Glutamatergic neuron (in vitro differentiated cells): Measurements from ENCODE around the gene TENT4A. TPM values are rescaled to one million over a fixed set of nuclear protein-coding genes. Genes with fewer than 3 reads are reported as not detected.

Experiments
- DNase-seq: peaks from one replicate; pipeline ENCODE4 v3.0.0; 2022
- H3K27ac Mint-ChIP-seq: one replicate; pipeline ENCODE4 v1.8.0; 2020; ENCODE audit warnings: mild to moderate bottlenecking, mixed read lengths, inconsistent platforms; ENCODE audit not compliant: unreplicated experiment
- H3K27me3 Mint-ChIP-seq: one replicate; pipeline ENCODE4 v1.8.0; 2020; ENCODE audit warnings: mild to moderate bottlenecking, moderate library complexity, mixed read lengths, inconsistent platforms; ENCODE audit not compliant: unreplicated experiment
- H3K36me3 Mint-ChIP-seq: one replicate; pipeline ENCODE4 v1.8.0; 2020; ENCODE audit warnings: mild to moderate bottlenecking, mixed read lengths, inconsistent platforms; ENCODE audit not compliant: unreplicated experiment
- H3K4me1 Mint-ChIP-seq: one replicate; pipeline ENCODE4 v1.8.0; 2020; ENCODE audit warnings: mild to moderate bottlenecking, low read depth, mixed read lengths, inconsistent platforms; ENCODE audit not compliant: unreplicated experiment
- H3K4me3 Mint-ChIP-seq: one replicate; pipeline ENCODE4 v1.8.0; 2020; ENCODE audit warnings: mild to moderate bottlenecking, mixed read lengths, inconsistent platforms; ENCODE audit not compliant: unreplicated experiment
- H3K9me3 Mint-ChIP-seq: one replicate; pipeline ENCODE4 v1.8.0; 2020; ENCODE audit warnings: mild to moderate bottlenecking, moderate library complexity, mixed read lengths, inconsistent platforms; ENCODE audit not compliant: unreplicated experiment
- total RNA-seq: library from RNA; stranded (reverse); fragmentation: NEBNext Ultra II Directional; extraction: Animal tissue kit (Norgen Biotek cat#: 25700); gene quantifications from one replicate; pipeline ENCODE4 v1.2.1, GENCODE V29; 2021; ENCODE audit not compliant: unreplicated experiment
- TF ChIP-seq, protein P1 (sequence below): fragments of 200-600 bp; sonication (generic); IDR thresholded peaks from one replicate; pipeline ENCODE4 v1.5.0; 2021; ENCODE audit not compliant: partially characterized antibody, unreplicated experiment

The TENT4A gene
- total RNA-seq, 1 donor from 2014 or later, result 23.7 TPM

DNA sequence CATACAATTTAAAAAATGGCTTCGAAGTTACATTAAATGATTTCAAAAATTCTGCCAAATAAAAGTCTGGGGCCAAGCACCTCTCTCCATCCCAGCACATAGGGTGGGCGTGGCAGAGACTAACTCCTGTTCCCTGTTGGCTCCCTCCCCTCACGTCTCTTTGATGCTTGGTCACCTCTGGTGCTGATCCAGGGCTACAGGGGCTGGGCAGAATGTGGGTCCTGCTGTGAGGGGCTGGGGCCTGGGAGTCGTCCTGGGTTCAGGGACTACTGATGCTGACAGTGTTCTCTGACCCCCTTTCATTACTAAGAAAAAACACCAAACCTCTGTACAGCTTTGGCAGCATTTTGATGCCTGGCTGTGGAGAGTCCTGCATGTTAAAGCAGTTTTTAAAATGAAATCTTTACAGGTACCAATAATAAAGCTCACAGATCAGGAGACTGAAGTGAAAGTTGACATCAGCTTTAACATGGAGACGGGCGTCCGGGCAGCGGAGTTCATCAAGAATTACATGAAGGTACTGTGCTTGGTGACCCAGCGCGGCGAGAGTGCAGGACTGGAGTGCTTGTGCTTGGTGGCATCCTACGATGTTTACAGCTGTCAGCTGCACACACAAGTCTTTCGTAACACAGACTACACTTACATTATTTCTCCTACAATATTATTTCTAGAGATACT lies 29.0 kb downstream of the TENT4A start:
- Mint-ChIP-seq H3K27me3 (peaks cover 2% of the 10 kb centered on the region), H3K27ac (no peak overlapping the region), H3K9me3 (no peaks in the 10 kb centered on the region), H3K36me3 (no peaks in the 10 kb centered on the region), H3K4me1 (no peaks in the 10 kb centered on the region), H3K4me3 (no peak overlapping the region)
- TF ChIP-seq, protein P1, sequence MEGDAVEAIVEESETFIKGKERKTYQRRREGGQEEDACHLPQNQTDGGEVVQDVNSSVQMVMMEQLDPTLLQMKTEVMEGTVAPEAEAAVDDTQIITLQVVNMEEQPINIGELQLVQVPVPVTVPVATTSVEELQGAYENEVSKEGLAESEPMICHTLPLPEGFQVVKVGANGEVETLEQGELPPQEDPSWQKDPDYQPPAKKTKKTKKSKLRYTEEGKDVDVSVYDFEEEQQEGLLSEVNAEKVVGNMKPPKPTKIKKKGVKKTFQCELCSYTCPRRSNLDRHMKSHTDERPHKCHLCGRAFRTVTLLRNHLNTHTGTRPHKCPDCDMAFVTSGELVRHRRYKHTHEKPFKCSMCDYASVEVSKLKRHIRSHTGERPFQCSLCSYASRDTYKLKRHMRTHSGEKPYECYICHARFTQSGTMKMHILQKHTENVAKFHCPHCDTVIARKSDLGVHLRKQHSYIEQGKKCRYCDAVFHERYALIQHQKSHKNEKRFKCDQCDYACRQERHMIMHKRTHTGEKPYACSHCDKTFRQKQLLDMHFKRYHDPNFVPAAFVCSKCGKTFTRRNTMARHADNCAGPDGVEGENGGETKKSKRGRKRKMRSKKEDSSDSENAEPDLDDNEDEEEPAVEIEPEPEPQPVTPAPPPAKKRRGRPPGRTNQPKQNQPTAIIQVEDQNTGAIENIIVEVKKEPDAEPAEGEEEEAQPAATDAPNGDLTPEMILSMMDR, result no peak
- DNase-seq, result no peak

DNA sequence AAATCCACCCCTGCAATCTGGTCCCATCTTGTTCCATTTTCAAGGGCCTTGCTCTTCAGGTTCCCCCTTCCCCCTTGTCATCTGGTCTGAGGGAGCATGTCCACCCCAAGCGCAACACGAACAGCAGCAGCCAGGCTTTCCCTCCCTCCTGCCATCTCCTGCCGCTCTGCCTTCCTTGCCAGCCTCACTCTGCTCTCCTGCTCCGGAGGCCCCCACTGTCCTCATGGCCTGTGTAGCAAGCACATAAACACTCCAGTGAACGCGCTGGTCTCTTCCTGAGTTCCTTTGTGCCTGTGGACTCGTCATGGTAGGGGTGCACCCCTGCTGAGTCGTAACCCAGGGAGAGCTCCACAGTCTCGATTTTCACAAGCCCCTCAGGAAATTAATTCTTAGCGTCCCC lies 29.9 kb downstream of the TENT4A start:
- no peak for DNase-seq
- H3K27me3 Mint-ChIP-seq, result peaks cover 2% of the 10 kb centered on the region
- H3K36me3 Mint-ChIP-seq, result no peaks in the 10 kb centered on the region
- TF ChIP-seq, protein P1, result no peak
- H3K4me3 Mint-ChIP-seq, result no peak overlapping the region
- no peaks in the 10 kb centered on the region for H3K4me1 Mint-ChIP-seq
- no peak overlapping the region for H3K27ac Mint-ChIP-seq
- H3K9me3 Mint-ChIP-seq, result no peaks in the 10 kb centered on the region

DNA sequence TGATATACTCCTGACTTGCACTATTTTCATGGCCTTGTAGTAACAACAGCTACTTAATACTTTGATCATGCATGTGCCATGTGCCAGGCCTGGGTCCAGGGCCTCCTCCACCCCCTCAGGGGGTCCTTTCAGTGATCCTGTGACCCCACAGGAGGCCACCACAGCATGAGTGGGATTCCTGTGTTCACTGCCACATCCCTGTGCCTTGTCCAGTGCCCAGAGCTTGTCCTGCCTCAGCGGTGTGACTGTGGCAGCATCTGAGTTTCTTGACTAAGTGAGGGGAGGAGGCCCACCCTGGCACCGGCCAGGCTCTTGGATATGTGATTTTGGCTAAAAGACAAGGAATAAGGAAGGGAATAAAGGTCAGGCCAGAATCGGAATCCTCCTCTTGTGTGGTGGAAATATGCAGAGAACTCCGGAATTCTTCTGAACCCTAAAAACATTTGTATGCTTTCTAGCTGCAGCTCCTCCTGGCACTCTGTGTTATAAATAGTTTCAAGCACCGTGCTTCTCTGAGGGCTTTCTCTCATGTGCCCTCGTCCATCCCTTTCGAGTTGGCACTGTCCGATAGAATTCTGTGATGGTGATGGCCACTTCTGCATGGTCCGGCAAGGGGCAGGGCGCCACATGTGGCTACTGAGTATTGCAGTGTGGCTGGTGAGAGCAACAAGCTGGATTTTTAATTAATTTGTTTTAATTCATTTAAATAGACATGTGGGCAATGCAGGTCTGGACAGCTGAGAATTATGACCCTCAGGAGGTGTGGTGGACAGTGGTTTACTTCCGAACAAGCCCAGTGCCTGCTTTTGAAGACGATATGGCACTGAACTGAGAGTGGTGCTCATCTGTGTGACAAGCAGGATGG lies 31.8 kb downstream of the TENT4A start:
- DNase-seq, result no peak
- Mint-ChIP-seq H3K27me3 (peaks cover 2% of the 10 kb centered on the region), H3K4me3 (no peak overlapping the region), H3K36me3 (no peaks in the 10 kb centered on the region), H3K4me1 (no peaks in the 10 kb centered on the region), H3K27ac (no peak overlapping the region), H3K9me3 (no peaks in the 10 kb centered on the region)
- TF ChIP-seq, protein P1, result no peak

DNA sequence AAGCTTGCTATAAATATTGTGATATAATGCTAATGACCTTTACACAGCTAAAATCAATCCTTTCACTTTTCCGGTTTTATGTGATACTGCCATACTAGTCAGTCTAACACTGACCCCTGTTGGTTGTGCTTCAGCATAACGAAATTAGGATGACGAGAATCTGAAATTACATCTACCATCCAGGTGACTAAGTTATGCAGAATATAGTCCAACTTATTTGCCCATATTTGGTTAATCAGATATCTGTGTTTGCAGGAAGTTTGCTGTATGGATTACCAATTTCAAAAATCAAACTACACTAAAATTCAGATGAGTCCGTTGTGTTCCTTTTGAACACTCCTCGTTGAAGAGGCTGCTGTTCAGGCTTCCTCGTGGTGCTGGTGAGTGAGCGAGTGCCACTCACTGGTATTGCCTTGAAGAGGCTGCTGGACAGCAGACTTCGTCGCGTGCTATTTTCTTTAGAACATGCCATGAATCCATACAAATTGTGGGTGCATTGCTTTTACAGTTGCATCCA lies 32.5 kb downstream of the TENT4A start:
- TF ChIP-seq, protein P1, result peak; percentile 71
- no peaks in the 10 kb centered on the region for H3K4me1 Mint-ChIP-seq
- peaks cover 2% of the 10 kb centered on the region for H3K27me3 Mint-ChIP-seq
- no peak overlapping the region for H3K4me3 Mint-ChIP-seq
- no peaks in the 10 kb centered on the region for H3K36me3 Mint-ChIP-seq
- H3K9me3 Mint-ChIP-seq, result no peaks in the 10 kb centered on the region
- H3K27ac Mint-ChIP-seq, result no peak overlapping the region
- DNase-seq, result no peak

DNA sequence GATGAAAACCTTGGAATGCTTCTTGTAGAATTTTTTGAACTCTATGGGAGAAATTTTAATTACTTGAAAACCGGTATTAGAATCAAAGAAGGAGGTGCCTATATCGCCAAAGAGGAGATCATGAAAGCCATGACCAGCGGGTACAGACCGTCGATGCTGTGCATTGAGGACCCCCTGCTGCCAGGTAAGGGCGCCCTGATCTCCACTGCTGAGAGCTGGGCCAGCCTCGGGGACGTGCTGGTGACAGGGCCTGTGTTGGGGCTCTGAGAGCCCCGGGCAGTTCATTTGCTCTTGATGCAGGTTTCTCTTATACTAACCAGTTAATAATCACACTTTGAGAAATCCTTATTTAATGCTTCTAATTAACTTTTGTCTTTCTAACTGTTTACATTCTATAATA lies 33.0 kb downstream of the TENT4A start:
- TF ChIP-seq, protein P1, result no peak
- Mint-ChIP-seq H3K27ac (no peak overlapping the region), H3K9me3 (no peaks in the 10 kb centered on the region), H3K4me1 (no peaks in the 10 kb centered on the region), H3K36me3 (no peaks in the 10 kb centered on the region), H3K4me3 (no peak overlapping the region), H3K27me3 (peaks cover 2% of the 10 kb centered on the region)
- no peak for DNase-seq
